LNCaP clone FGC (cell line): ENCODE results near the gene MFF.
A peak's percentile ranks its signal among the peaks of the same experiment; 100 is the strongest.

ENCODE experiments used
- DNase-seq: peaks from one replicate; pipeline ENCODE4 v3.0.0-alpha.2; 2011; ENCODE audit warnings: low read depth
- H3K4me3 ChIP-seq: 2 replicates; pipeline ENCODE4 v1.5.1; 2011; ENCODE audit warnings: mild to moderate bottlenecking, low read depth, low read length, control low read depth
- CTCF ChIP-seq: IDR thresholded peaks from 2 replicates; pipeline ENCODE4 v1.5.1; 2012; ENCODE audit warnings: mild to moderate bottlenecking; ENCODE audit not compliant: control insufficient read depth, insufficient read depth; ENCODE audit errors: extremely low read depth

The MFF gene

GRCh38 chr2:227326783-227327182, 1.7 kb downstream of the MFF start:
- no peak for TF ChIP-seq CTCF
- H3K4me3 ChIP-seq, result peak overlapping the region; percentile 94

GRCh38 chr2:227335713-227336112, 10.7 kb downstream of the MFF start:
- no peak for TF ChIP-seq CTCF
- no peak overlapping the region for H3K4me3 ChIP-seq
- no peak for DNase-seq

More at GRCh38 chr2:227326783-227327182, 1.7 kb downstream of the MFF start:
- no peak for DNase-seq

- no peak overlapping the region for H3K4me3 ChIP-seq
- TF ChIP-seq CTCF, result no peak
- DNase-seq, result no peak
These were observed 12.4 kb downstream of the MFF start for GRCh38 chr2:227337442-227337841.

- no peak overlapping the region for H3K4me3 ChIP-seq
- no peak for DNase-seq
- no peak for TF ChIP-seq CTCF
These were observed 14.1 kb downstream of the MFF start for GRCh38 chr2:227339098-227339599.

GRCh38 chr2:227340106-227340505, 15.1 kb downstream of the MFF start:
- no peak for TF ChIP-seq CTCF
- no peak for DNase-seq
- no peak overlapping the region for H3K4me3 ChIP-seq

GRCh38 chr2:227341553-227341952, 16.5 kb downstream of the MFF start:
- no peak for DNase-seq
- TF ChIP-seq CTCF, result no peak

GRCh38 chr2:227344231-227344630, 19.2 kb downstream of the MFF start:
- TF ChIP-seq CTCF, result no peak
- no peak for DNase-seq
- H3K4me3 ChIP-seq, result no peak overlapping the region

More at GRCh38 chr2:227341553-227341952, 16.5 kb downstream of the MFF start:
- H3K4me3 ChIP-seq, result no peak overlapping the region
